Muscle of back (tissue), 11 donors: Measurements from ENCODE around the gene ABHD18. TPM values are rescaled to one million over a fixed set of nuclear protein-coding genes. Genes with fewer than 3 reads are reported as not detected.
"Not testable (repeated sequence)": the region's sequence is repeated elsewhere in the genome, so short reads cannot be mapped to it uniquely, and the experiment has no call there.

Experiments used
- DNase-seq, 3 donors: peaks; one replicate each; pipeline versions ENCODE4 v3.0.0 to v3.0.0-alpha.2; 2013
- polyA plus RNA-seq, 10 donors: library from polyadenylated mRNA; unstranded; fragments of 120-200 nt; gene quantifications; one replicate each; pipeline ENCODE4 v1.2.1, GENCODE V29; 2013; ENCODE audit not compliant: insufficient read length in 10 of 10

Gene ABHD18
- polyA plus RNA-seq, 10 donors, result 12.0 to 26.3 (median 16.9) TPM

GRCh38 chr4:128061566-128062536 lies 96.6 kb downstream of the ABHD18 start:
- peak; percentile 25 to 88 (median 51) for DNase-seq

- DNase-seq, result not testable (repeated sequence)
These were observed 101.2 kb downstream of the ABHD18 start for GRCh38 chr4:128066453-128066820.

DNA sequence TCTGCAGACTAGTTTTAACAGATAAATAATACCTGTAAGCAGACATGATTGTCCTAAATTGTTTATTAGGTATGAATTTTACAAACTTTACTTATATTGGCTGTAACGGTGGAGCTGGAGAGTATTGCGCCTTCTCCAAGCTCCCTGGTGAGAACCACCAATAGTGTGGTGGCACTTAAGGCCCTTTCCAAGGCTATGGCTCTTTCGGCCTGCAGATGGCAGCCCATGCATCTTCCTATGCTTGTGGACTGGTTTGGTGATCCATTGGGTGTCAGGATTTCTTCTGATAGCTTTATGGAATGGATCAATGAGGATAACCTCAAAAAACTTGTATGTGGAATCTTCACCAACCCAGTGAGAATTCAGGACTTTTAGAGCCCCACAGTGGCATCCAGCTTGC lies 103.7 kb downstream of the ABHD18 start:
- no peak for DNase-seq

DNA sequence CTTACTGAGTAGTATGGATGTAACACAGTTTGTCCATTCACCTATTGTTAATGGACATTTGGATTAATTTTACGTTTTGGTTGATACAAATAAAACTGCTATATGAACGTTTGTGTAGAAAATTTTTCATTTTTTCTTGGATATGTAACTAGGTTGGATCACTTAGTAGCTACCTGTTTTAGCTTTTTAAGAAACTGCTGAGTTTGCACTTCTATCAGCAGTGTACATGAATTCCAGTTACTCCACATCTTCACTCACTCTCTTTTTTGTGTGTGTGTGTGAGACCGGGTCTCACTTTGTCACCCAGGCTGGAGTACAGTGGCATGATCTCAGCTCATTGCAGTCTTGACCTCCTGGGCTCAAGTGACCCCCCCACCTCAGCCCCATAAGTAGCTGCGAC lies 111.3 kb downstream of the ABHD18 start:
- DNase-seq, result no peak

Other genes with a start within 250 kb of the ABHD18 start
- gene SLC25A31, start 235.0 kb upstream of the ABHD18 start, polyA plus RNA-seq, result under 1 TPM in 2 of 10 donors, not detected in 8; 0.19 to 0.43 TPM
- 100 to 1,000 TPM in 1 of 10 donors, 10 to 100 TPM in 2, 1 to 10 TPM in 7; 5.4 to 150 (median 8.1) TPM for gene HSPA4L, start 183.1 kb upstream of the ABHD18 start, polyA plus RNA-seq
- gene PLK4, start 84.5 kb upstream of the ABHD18 start, polyA plus RNA-seq, result 10 to 100 TPM in 7 of 10 donors, 1 to 10 TPM in 3; 7.3 to 16.6 (median 11.1) TPM
- 10 to 100 TPM; 13.8 to 25.8 (median 18.0) TPM for gene MFSD8, start 233 bp upstream of the ABHD18 start, polyA plus RNA-seq
- 10 to 100 TPM; 17.7 to 31.3 (median 22.2) TPM for gene LARP1B, start 95.9 kb downstream of the ABHD18 start, polyA plus RNA-seq